Measurements from ENCODE around the gene PDZK1IP1.
"Not testable (repeated sequence)": the region's sequence is repeated elsewhere in the genome, so short reads cannot be mapped to it uniquely, and the experiment has no call there.

Gene PDZK1IP1

DNA sequence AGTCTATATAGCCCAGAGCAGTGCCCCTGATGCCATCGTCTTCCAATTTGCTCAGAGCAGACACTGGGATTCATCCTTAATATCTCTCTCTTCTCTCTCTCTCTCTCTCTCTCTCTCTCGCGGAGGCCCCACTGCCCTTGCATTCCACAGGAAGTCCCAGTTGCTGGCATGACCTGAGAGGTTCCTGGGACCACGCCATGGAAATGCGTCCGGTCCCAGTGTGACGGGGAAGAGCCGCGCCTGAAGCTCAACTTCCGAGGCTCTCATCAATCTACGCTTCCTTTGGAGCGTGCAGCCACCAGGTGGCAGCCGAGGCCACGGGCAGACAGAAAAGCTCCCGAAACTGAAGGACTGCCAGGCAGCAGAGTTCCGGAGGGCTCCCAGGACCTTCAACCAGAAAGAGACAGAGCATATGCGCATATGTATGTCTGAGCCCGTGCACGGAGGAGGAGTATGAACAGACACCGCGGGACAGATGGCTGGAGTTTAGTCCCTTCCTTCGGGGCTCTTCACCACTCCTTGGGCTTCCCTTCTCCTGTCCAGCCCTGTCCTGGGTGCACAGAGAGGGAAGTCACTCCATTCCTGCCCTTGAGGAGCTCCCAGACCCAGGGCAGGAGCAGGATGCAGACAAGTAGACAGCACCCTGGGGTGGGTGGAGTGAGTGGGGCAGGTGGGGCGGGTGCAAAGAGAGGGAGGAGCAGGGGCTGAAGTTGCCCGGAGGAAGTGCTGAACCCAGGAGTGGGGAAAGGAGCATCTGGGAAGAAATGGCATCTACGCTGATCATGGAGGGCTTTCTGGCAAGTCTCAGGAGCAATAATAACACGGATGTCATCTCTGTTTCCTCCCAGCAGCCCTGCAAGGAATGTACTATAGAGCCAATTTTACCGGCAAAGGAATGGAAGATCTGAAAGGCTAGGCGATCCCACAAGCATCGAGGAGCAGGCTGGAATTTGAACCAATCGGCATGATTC lies 10.5 kb downstream of the PDZK1IP1 start:
- DNase-seq = peak; percentile 70

- DNase-seq = no peak
These were observed 11.2 kb downstream of the PDZK1IP1 start for GRCh38 chr1:47178654-47179016.

- DNase-seq = no peak
These were observed 11.8 kb downstream of the PDZK1IP1 start for GRCh38 chr1:47178020-47178419.

DNA sequence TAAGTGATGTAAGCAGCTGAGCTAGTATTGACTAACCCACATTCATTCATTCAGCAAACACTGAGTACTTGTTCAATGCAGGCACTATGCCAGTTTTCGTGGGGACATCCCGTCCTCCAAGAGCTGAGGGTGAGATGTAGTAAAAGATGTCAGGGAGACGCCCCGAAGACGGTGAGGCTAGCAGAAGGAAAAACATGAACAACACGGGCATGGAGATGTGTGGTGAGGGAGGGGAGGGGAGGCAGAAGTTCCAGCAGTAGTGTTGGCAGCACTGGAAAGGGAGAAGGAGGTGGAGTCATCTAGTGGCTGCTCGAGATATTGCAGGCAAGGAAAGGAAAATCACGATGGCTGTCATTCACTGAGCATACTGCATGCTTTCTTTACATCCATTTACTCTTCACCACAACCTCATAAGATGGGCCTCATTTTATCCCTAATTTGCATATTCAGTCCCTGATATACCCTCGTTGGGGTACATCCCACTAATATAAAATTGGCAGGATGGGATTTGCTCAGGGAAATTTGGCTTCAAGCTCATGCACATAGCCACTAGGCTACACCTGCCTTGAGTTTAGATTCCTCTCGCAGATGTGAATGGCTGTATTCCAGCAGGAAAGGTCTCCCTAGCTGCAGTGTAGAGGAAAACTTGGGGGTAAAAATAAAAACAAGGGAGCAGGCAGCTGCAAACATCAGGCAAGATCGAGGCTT lies 14.5 kb downstream of the PDZK1IP1 start:
- DNase-seq = peak; percentile 14

DNA sequence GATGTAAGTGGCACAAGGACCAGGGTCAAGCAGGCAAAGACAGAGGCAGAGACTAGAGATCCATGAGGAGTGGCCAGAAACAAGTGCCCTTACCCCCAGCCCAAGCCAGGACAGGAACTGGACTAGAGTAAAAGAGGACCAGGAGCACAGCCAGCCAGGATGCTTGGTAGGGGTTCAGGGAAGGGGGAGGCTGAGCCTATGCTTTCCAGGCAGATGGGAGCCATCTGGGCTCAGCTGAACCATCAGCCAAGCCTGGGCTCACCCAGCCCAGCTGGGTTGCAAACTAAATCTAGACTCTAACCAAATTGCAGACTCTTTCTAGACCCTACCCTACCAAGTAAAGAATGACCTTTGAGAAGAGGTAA lies 15.2 kb downstream of the PDZK1IP1 start:
- no peak for DNase-seq

DNA sequence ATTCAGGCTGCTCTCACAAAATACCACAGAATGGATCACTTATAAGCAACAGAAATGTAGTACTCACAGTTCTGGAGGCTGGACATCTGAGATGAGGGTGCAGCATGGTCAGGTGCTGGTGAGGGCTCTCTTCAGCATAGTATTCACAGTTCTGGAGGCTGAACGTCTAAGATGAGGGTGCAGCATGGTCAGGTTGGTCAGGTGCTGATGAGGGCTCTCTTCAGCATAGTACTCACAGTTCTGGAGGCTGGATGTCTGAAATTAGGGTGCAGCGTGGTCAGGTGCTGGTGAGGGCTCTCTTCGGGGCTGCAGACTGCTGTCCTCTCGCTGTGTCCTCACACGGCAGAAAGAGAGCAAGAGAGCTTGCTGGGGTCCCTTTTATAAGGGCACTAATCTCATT lies 17.1 kb downstream of the PDZK1IP1 start:
- DNase-seq = no peak

GRCh38 chr1:47164552-47164951 lies 25.3 kb downstream of the PDZK1IP1 start:
- no peak for DNase-seq

GRCh38 chr1:47161298-47162040 lies 28.4 kb downstream of the PDZK1IP1 start:
- DNase-seq = no peak

DNA sequence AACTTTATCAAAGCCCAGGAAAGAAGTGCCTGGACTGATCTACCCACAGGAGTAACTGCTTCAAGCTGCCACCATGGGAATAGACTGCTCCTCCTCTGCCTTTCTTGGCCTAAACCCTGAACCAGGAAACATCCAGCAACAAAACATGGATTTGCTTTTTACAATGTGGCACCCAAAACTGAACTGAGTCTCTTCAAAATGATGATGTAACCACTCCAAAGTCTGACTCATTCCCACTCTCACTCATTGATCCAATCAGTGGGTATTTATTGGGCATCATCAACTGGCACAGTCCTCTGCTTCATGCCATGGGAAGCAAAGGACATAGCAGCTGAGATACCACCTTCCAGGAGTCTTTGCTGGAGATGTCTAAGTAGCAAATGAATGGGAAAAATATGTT lies 29.1 kb downstream of the PDZK1IP1 start:
- no peak for DNase-seq

GRCh38 chr1:47157957-47158356 lies 31.9 kb downstream of the PDZK1IP1 start:
- DNase-seq = not testable (repeated sequence)

GRCh38 chr1:47156457-47156856 lies 33.4 kb downstream of the PDZK1IP1 start:
- not testable (repeated sequence) for DNase-seq

DNA sequence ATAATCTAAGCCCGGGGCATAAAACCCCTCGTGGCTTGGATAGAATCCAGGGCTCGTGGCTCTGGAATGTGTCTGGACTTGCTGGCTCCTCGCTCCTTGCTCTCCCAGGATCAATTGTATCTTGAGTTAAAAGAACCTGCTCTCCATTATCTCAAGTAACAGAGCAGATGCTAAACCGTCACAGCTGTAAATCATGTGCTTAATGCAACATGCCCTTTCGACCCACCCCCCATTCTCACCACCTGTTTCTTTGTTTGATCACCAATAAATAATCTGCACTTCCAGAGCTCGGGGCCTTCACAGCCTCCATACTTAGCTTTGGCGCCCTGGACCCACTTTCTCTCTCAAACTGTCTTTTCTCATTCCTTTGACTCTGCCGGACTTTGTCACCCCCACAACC lies 40.7 kb downstream of the PDZK1IP1 start:
- DNase-seq = not testable (repeated sequence)

DNA sequence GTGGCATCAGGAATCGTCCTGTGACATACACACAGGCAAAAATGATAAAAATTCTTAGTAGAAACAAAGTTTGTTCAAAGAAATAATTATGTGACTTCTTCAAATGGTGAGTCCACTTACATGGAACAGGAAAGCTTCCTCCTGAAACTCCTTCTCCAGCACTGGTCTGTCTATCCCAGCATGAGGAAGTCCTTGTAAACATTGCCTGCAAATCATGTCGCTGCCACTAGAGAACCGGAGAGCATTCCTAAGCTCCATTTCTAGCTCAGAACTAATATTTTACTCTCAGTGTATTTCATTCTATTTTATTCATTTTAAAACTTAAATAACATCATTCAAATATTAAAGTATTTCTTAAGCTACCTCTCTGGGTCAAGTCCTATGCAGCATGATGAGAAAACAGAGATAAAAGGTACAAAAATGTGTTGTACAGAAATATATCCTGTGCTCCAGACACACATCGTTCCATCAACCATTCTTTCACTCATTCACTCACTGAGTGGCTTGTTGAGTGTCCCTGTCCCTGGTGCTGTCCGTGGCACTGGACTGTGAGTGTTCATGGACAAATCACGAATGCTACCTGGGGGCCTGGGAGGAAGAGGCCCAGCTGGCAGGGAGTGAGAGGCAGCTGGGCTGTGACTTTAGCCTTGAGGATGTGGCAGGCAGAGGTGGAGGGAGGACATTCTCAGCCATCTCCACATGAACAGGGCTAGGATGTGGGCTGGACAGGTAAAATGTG lies 42.6 kb downstream of the PDZK1IP1 start:
- DNase-seq = no peak

DNA sequence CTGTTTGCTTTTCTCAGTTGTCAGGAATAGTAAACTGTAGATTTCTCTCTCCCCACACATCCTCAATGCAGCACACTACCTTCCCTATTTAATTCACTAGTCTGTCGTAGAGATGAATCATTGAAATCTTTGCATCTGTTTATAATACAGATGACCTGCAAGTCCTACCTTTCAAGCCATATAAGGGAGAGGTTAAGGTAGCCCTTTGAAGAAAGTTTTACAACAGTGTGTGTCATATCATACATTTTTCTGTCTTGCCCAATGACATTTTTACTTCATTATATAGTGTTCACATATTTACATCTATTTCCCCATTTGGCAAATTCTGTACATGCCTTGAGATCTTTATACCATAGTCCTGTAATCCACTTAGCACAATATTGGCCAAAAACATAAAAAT lies 43.3 kb downstream of the PDZK1IP1 start:
- not testable (repeated sequence) for DNase-seq

GRCh38 chr1:47143654-47144053 lies 46.2 kb downstream of the PDZK1IP1 start:
- not testable (repeated sequence) for DNase-seq

DNA sequence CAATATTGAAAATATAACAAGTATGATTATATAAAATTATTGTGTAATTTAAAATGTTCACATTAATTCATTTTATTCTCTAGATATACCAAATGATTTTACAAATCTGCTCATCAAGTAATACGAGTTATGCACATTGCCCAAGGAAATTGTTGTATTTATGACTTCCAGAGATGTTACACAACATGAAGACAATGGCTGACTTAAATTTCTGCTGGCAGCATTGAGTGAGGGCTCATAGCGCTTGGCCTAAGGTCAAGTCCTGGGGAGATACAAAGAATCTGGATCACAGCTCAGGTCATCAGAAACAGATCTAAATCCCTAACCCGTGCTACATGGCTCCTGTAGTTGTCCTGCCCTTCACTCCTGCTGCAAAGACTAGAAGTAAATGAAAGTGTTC lies 49.5 kb downstream of the PDZK1IP1 start:
- DNase-seq = not testable (repeated sequence)

DNA sequence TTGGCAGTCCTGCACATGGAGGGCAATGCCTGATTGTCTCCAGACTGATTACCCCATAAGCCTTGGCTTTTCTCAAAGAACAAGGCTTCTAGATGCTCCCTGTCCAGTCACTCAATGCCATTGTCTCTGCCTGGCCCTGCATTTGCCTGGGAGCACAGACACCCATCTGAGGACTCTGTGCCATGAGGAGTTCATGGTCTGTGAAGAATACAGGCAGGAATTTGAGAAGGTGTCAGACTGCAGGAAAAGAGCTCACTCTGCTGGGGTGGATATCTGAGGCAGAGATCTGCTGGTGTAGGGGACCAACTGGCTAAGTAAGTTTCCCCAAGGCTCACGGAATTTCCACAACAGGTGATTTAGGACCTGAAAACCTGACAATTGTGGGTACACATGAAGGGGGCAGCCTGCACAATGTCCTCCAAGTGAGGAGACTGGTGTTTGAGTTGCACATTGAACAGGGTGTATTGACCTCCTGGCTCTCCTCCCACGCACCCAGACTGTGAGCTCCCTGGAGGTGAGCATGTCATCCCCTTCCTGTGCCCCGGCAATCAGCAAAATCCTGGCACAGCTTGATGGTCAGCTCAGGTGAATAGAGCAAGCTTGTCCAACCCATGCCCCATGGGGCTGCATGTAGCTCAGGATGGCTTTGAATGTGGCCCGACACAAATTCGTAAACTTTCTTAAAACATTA lies 51.8 kb downstream of the PDZK1IP1 start:
- DNase-seq = no peak

DNA sequence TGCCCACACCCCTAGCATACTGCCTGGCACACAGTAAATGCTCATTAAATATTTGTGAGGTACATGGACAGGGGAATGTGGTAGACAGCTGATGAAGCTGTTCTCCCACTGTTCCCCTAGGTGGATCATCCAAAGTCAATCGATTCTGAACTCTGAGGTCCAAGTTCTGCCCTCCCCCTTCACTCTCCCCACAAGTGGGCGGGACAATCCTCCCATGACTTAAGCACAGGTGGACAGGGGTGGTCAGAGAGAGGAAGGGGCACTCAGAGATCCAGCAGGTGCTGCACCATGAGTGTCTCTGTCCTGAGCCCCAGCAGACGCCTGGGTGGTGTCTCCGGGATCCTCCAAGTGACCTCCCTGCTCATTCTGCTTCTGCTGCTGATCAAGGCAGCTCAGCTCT lies 52.6 kb downstream of the PDZK1IP1 start, which contains the start of gene CYP4A22:
Gene CYP4A22, plus strand, starts transcription at position 244 of the 400 bp plus-strand sequence. Its CDS starts 45 bp downstream, at position 289.
- no peak for DNase-seq

Data from NCI-H526 treated with DMSO at 0.1 percent for 48 hours (cell line).